NCI-H345 treated with DMSO at 0.1 percent for 48 hours (cell line): ENCODE results near the gene CAMTA1.

ENCODE experiments used
- DNase-seq: peaks from one replicate; lab custom pipeline; 2025; ENCODE audit not compliant: unreplicated experiment; lab: John Stamatoyannopoulos, UW

Gene CAMTA1

GRCh38 chr1:7174980-7175906 is 390.0 kb downstream of the CAMTA1 start:
- no peak for DNase-seq

GRCh38 chr1:7177021-7177420 is 391.8 kb downstream of the CAMTA1 start:
- DNase-seq, result no peak

- DNase-seq, result no peak
Measured at GRCh38 chr1:7177438-7178146, 392.3 kb downstream of the CAMTA1 start.

- no peak for DNase-seq
Measured at GRCh38 chr1:7178336-7178735, 393.1 kb downstream of the CAMTA1 start.

GRCh38 chr1:7178741-7179140 is 393.5 kb downstream of the CAMTA1 start:
- no peak for DNase-seq

GRCh38 chr1:7185721-7186120 is 400.5 kb downstream of the CAMTA1 start:
- no peak for DNase-seq

- DNase-seq, result no peak
Measured at GRCh38 chr1:7186382-7187111, 401.3 kb downstream of the CAMTA1 start.

- DNase-seq, result no peak
Measured at GRCh38 chr1:7187112-7187493, 401.8 kb downstream of the CAMTA1 start.

- no peak for DNase-seq
Measured at GRCh38 chr1:7190261-7190660, 405.0 kb downstream of the CAMTA1 start.

GRCh38 chr1:7192453-7192852 is 407.2 kb downstream of the CAMTA1 start:
- no peak for DNase-seq

GRCh38 chr1:7196036-7196911 is 411.0 kb downstream of the CAMTA1 start:
- no peak for DNase-seq

GRCh38 chr1:7198664-7199063 is 413.4 kb downstream of the CAMTA1 start:
- no peak for DNase-seq

- DNase-seq, result peak; percentile 95
Measured at GRCh38 chr1:7199077-7199779, 414.0 kb downstream of the CAMTA1 start.

- DNase-seq, result peak; percentile 54
Measured at GRCh38 chr1:7207875-7208646, 422.8 kb downstream of the CAMTA1 start.

GRCh38 chr1:7208647-7209180 is 423.5 kb downstream of the CAMTA1 start:
- no peak for DNase-seq

- no peak for DNase-seq
Measured at GRCh38 chr1:7209336-7209735, 424.1 kb downstream of the CAMTA1 start.

- DNase-seq, result peak; percentile 71
Measured at GRCh38 chr1:7218210-7218832, 433.1 kb downstream of the CAMTA1 start.

- DNase-seq, result peak; percentile 66
Measured at GRCh38 chr1:7219031-7219430, 433.8 kb downstream of the CAMTA1 start.
